HFF-Myc (cell line): Measurements from ENCODE around the gene TSC22D2.

Source experiments
- DNase-seq: peaks from one replicate; pipeline ENCODE4 v3.0.0-alpha.2; 2011; ENCODE audit warnings: low read depth; ENCODE audit errors: extremely low read depth
- H3K4me3 ChIP-seq: replicated peaks from 2 replicates; pipeline ENCODE4 v1.5.1; 2011; ENCODE audit warnings: low read depth, mild to moderate bottlenecking, control low read depth, low read length
- TF ChIP-seq, protein P1 (sequence below): IDR thresholded peaks from 2 replicates; pipeline ENCODE4 v1.5.1; 2012; ENCODE audit warnings: mild to moderate bottlenecking, low read depth, low read length, control low read depth; ENCODE audit errors: missing control alignments

TSC22D2 gene

DNA sequence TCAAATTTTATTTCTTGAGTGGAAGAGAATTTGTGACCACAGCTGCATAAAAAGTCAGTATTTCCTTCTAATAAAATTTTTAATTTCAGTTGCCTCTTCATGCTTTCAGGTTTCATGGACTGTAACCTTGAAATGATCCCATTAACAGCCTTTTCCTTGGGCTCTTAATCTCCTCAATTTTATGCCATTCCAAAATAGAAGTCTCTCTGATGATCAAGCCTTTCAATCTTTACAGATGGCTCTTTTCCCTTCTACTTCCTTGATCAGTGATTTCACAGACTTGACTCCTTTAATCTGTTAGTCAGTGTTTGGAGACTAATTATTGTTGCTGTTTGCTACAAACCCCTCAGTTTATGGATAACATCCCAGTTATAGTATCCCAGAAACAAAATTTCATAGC is 11.9 kb downstream of the TSC22D2 start:
- H3K4me3 ChIP-seq, result no peak overlapping the region
- DNase-seq, result no peak
- TF ChIP-seq, protein P1, sequence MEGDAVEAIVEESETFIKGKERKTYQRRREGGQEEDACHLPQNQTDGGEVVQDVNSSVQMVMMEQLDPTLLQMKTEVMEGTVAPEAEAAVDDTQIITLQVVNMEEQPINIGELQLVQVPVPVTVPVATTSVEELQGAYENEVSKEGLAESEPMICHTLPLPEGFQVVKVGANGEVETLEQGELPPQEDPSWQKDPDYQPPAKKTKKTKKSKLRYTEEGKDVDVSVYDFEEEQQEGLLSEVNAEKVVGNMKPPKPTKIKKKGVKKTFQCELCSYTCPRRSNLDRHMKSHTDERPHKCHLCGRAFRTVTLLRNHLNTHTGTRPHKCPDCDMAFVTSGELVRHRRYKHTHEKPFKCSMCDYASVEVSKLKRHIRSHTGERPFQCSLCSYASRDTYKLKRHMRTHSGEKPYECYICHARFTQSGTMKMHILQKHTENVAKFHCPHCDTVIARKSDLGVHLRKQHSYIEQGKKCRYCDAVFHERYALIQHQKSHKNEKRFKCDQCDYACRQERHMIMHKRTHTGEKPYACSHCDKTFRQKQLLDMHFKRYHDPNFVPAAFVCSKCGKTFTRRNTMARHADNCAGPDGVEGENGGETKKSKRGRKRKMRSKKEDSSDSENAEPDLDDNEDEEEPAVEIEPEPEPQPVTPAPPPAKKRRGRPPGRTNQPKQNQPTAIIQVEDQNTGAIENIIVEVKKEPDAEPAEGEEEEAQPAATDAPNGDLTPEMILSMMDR, result no peak

DNA sequence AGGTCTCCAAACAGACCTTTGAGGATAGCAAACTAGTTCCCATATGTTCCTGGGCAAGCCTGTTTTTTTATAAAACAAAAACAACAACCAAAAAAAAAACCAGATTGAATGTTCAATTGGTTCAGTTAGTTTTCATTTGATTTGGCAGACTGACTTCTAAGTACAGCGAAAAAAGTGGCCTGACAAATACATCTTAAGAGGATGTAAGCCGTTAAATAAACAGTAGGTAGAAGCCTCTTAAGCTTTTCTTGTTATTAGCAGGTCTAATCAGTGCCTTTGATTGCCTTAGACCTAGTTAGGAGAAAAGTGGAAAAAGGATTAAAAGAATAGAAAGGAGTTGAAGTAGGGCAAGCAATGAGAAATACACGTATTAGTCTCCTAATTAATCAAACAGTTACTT is 13.2 kb downstream of the TSC22D2 start:
- no peak for DNase-seq
- TF ChIP-seq, protein P1, result no peak
- no peak overlapping the region for H3K4me3 ChIP-seq

DNA sequence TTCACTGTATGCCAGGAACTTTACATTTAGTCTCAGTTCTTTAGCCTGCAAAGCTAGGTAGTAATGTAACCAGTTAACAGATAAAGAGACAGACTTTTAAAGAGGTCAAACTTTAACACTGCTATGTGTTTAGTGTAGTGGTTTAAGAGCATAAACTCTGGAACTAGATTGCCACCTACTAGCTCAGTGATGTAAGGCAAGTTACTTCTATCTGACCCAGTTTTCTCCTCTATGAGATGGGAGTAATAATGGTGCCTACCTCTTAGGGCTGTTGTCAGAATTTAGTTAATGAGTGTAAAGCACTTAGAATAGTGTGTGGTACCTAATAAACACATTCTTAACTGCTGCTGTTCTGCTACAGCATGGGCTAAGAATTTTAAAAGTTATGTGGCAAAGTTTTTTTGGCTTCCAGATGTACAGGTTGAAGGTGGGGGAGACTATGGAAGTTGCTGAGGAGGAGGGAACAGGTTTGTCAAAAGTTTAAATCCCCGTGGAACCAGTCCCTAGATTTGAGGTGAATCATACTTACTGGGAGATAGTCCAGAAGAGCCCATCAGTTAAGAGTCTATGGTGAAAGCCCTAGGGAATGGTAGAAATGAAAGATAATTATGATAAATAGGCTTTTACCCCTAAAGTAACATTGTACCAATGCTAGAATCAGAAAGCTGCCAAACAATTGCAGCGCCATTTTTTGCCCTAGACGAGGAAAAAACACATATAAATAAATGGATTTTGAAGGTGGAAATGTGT is 13.9 kb downstream of the TSC22D2 start:
- TF ChIP-seq, protein P1, result no peak
- no peak overlapping the region for H3K4me3 ChIP-seq
- no peak for DNase-seq

DNA sequence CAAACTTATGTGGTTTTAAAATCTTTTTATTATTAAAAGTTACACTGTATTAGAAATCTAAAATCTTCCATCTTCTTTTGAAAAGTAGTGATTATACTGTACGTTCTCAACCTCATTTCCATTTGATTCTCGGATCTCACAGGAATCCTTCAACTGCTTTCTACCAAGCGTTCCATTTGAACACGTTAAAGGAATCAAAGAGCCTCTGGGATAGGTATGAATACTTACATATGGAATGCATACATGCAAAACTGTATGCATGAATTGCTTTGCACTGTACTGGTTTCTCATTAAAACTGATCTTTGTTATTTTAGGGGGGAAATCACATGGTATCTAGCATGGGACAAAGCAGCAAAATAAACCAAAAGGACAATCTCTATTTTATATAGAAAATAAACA is 14.8 kb downstream of the TSC22D2 start:
- TF ChIP-seq, protein P1, result no peak
- H3K4me3 ChIP-seq, result no peak overlapping the region
- no peak for DNase-seq

DNA sequence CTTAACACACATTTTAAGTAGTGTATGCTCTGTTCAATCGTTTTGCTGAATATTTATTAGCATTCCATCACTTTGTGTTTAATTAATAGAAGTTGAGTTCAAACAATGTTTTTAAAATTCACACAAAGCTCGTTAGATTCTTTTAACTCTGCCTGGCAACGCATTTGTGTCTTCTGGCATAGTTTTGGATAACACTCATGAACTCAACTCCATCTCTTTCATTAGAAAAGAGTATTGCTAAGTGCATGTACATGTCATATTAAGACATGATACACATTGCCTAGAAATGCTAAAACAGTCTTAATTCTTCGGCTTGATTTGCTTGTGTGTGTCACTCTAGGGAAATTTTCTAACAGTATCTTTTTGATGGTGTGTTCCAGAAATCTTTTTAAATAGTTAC is 15.7 kb downstream of the TSC22D2 start:
- H3K4me3 ChIP-seq, result no peak overlapping the region
- no peak for DNase-seq
- TF ChIP-seq, protein P1, result no peak

DNA sequence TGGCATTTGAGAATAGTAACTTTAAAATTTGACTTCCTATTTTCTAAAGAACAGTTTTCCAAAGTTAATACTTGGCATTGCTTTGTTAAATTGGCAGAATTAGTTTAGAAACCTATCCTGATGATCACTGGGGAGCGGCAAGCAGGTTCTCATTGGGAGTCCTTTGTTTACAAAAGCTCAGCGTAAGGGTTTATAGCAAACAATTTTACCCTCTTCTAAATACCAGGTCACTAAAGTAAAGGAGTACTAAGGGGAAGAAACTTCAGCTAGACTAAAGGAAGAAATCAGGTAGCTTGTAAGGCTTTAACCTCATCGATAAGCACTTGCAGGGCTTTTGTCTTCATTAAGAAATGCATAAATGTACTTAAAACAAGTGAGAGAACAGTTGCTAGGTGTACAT is 18.2 kb downstream of the TSC22D2 start:
- DNase-seq, result no peak
- no peak overlapping the region for H3K4me3 ChIP-seq
- TF ChIP-seq, protein P1, result no peak

DNA sequence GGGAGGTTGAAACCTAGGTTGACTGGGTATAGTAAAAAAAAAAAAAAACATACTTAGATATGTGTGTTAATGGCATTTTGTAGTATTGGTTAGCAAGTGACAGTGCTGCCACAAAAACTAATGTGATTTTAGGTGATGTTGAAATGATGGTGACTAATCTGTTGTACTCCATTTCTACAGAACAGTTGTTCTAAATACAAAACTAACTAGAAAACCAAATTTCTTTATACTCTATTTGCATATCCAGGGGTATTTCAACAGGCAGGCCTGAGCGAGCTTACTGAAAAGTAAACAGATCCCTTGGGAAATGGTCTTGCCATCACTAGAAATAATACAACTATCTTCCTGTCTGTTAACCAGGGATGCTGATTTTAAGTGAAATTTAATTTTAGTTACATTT is 20.5 kb downstream of the TSC22D2 start:
- H3K4me3 ChIP-seq, result no peak overlapping the region
- TF ChIP-seq, protein P1, result no peak
- DNase-seq, result no peak
